Measurements from ENCODE around the gene CREB3L1.
A peak's percentile ranks its signal among the peaks of the same experiment; 100 is the strongest.

Gene CREB3L1, protein sequence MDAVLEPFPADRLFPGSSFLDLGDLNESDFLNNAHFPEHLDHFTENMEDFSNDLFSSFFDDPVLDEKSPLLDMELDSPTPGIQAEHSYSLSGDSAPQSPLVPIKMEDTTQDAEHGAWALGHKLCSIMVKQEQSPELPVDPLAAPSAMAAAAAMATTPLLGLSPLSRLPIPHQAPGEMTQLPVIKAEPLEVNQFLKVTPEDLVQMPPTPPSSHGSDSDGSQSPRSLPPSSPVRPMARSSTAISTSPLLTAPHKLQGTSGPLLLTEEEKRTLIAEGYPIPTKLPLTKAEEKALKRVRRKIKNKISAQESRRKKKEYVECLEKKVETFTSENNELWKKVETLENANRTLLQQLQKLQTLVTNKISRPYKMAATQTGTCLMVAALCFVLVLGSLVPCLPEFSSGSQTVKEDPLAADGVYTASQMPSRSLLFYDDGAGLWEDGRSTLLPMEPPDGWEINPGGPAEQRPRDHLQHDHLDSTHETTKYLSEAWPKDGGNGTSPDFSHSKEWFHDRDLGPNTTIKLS

DNA sequence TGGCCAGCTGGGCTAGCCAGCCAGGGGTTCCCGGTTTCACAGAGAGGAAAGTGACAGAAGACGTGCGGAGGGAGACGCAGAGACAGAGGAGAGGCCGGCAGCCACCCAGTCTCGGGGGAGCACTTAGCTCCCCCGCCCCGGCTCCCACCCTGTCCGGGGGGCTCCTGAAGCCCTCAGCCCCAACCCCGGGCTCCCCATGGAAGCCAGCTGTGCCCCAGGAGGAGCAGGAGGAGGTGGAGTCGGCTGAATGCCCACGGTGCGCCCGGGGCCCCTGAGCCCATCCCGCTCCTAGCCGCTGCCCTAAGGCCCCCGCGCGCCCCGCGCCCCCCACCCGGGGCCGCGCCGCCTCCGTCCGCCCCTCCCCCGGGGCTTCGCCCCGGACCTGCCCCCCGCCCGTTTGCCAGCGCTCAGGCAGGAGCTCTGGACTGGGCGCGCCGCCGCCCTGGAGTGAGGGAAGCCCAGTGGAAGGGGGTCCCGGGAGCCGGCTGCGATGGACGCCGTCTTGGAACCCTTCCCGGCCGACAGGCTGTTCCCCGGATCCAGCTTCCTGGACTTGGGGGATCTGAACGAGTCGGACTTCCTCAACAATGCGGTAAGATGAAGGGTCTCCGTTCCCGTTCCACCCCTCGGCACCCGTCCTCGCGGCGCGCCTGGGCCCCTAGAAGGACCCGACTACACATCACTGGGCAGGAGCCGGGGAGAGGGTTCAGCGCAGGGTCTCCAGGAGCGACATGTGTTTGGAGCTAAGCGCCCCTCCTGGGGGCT lies at the start of gene CREB3L1:
Gene CREB3L1 (plus strand): TSS at position 41 of the 765 bp plus-strand sequence. CDS start 450 bp downstream, at position 491.
- DNase-seq = peak in 1 of 2 experiments; percentile 48

DNA sequence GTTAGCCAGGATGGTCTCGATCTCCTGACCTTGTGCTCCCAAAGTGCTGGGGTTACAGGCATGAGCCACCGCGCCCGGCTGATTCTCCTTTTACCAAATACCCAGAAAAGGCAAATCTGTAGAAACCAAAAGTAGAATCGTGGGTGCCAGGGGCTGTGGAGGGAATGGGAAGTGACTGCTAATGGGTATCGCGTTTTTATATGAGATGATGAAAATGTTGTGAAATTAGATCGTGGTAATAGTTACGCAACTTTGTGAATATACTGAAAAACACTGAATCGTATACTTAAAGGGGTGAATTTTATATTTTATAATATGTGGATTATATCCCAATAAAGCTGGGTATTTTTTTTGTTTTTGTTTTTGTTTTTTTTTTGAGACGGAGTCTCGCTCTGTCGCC lies 48.2 kb upstream of the CREB3L1 start:
- no peak for DNase-seq

DNA sequence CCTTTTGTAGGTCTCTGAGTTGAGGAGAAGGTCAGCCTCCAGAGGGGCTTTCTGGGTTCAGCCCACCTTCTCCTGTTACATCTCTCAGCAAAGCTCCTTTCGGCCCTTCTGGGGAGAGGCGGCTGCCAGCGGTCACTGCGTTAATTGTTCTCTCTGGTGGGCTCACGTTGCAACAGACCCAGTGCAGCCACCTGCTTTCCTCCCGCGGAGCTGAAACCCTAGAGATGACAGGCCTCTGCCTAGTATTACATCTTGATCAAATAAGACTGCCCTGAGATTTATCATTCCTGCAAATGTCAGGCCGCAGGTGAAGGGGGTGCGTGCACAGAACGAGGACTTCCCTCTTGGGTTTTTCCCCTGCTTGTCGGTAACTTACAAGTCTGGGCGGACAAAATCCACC lies 43.2 kb upstream of the CREB3L1 start:
- peak in 1 of 2 experiments; percentile 57 for DNase-seq

DNA sequence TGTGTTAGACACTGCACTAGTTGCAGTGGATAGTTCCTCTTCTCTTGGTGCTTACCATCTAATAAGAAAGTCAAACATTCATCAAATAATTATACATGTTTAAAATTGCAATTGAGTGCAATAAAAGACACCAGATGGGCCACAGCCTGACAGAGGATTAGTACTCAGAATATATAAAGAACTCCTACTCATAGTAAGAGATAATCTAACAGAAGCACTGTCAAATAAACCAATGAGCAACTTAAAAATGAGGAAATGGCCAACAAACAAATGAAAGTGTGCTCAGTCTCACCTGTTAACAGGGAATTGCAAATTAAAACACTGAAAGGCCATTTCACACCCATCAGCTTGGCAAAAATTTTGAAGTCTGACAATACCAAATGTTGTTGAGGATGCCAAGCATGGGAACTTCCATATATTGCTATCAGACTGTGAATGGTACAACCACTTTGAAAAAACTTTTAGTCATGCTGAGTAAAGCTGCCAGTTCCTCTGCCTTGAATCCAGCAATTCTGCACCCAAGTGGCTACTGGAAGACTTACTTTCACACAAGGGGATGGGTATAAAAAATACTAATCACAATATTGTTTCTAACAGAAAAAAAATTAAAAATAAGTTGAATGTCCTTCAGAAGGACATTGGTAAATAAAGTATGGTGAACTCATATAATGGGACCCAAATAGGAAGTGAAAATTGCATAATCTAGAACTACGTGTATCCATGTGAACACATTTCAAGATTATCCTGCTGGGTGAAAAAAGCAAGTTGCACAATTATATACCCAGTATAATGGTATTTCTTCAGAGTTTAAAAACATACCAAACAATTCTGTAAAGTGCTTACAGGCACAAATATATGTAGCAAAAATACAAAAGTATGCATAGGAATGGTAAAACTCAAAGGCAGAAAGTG lies 41.4 kb upstream of the CREB3L1 start:
- no peak for DNase-seq

DNA sequence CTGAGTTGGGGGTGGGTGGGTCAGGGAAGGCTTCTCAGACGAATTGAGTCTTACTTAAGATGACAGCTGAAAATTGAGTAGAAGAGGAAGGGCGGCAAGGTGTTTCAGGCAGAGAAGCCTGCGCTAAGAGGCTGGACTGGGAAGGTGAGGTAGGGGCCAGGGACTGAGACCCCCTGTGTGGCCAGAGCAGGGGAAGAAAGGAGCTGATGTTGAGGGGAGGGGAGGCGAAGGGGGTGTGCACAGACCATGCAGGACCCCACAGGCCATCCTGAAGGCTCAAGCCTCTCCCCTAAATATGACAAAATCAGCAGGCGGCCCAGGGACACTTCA lies 40.6 kb upstream of the CREB3L1 start:
- DNase-seq = no peak

DNA sequence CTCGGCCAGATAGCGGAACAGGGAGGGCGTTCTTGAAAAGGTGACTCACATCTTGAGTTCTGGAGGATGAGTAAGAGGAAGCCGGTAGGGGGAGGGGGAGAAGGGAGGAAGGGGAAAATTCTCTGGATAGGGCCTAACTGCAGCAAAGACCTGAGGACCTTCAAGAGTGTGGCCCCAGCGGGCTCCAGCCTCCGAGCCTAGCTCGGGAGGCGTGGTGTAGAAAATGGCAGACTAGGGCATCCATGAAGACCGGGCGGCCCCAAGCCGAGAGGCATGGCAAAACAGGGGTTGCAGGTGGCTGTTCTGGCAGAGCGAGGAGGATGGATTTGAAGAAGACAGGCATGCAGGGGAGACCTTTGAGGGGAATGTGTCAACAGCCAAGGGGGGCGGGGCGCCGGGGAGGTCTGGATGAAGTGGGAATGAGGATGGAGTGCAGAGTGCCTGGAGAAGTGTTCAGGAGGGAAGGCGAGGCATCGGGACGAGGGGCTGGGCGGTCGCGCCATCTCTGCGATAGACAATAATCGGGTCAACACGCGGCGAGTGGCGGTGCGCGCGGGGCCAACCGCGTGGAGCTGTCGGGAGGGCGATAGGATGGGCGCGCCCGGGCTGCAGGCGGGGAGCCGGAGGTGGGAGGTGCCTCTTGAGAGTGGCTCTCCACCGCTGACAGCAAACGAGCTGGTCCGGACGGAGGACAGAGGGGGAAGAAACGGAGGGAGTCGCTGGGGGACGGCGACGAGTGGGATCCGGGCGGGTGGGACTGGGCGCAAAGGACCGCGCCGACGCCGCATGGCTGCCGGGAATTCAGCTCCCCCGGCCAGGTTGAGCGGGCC lies 40.0 kb upstream of the CREB3L1 start:
- peak in 1 of 2 experiments; percentile 37 for DNase-seq

DNA sequence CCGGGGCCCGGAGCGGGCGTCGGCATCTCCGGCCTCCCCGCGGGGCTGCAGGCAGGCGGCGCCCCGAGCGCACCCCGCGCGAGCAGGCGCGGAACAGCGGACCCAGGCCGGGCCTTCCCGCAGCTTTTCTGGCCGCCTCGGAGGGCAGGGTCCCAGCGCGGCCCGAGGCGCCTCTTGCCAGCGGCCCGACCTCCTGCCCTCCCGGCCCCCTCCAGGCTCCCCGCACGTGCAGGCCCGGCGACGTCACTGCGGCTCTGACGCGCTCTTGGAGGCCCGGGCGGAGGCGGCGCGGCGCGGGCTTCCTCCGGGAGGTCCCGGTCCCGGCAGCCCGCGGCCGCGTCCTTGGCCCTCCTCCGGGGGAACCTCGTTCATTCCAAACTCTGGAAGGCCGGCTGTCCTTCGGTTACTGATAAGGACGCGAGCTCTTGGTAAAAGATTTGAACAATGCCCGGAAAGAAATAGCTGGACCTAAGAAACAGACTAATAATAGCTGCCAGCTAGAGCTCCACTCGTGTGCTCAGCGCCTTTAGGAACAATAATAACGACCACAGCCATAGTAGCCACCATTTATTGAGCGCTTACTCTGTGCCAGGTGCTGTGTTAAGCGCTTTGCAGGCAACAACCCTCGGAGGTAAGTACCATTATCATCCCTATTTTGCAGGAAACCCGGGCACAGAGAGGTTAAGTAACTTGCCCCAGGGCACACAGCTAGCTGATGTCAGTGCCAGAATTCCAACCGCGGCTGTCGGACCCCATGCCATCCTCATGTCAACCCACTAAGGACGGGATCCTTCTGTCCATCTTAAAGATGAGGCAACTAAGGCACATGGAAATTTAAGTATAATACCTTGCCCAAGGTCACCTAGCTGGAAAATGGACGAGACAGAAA lies 39.1 kb upstream of the CREB3L1 start:
- peak in 1 of 2 experiments; percentile 35 for DNase-seq

DNA sequence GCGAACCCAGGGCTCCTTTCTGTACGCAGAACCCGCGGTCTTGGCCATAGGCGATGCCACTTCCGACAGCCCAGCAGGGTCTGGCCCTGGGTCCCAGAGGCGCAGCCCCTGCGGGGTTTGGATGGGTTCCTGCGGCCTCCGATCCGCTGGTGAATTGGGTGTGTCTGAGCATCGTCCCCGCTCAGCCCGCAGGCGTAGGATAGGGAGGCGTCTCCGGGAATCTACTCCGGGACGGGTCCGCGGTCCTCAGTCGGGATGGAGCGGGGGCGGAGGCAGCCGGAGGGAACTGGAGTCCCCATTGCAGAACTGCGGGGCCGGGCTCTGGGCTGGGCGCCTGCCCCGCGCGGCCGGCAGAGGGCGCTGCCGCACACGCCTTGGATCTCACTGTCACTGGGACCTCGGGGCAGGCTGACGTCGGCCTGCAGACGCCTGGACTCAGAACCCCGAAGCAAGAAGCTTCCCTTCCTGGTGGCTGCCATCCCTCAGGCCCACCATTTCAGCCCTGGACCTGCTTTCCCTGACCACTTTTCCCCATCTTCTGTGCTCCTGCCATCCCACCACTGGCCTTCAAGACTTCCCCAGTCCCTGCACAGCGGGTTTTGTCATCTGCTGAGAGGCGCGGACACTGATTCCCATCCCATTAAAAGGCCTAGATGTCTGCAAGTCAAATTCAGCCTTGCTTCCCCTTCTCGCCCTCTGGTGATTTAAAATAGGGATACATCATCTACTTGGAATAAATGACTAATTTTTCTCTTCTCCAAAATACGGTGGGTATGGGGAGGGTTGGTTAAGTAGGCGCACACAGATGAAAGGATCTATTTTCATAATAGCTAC lies 38.3 kb upstream of the CREB3L1 start:
- DNase-seq = peak; percentile 28 to 79

DNA sequence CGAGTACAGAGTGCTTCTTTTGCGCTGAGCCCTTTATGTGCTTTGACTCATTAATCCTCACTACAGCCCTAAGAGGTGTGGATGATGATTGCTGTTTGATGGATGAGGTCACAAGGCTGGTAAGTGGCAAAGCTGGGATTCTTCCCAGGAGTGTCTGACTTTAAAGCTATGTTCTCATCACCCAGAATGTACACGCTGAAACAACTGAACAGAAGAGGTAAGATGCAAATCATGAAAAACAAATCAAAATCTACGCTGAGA lies 37.7 kb upstream of the CREB3L1 start:
- no peak for DNase-seq

DNA sequence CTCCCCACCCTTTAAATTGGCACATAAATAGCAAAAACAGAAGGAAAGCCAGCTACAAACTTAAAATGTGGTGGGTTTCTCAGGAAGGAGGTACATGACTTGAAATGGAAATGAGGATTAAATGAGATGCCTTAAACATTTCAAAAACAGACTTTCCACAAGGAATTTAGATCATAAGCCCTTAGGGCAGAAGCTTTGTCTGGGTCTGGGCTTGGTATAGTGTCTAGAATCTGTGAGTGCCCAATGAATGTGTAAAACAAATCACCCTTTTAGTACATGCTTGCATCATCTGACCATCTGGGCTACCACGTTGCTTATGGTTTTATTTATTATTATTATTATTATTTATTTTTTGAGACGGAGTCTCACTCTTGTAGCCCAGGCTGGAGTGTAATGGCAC lies 37.1 kb upstream of the CREB3L1 start:
- no peak for DNase-seq

DNA sequence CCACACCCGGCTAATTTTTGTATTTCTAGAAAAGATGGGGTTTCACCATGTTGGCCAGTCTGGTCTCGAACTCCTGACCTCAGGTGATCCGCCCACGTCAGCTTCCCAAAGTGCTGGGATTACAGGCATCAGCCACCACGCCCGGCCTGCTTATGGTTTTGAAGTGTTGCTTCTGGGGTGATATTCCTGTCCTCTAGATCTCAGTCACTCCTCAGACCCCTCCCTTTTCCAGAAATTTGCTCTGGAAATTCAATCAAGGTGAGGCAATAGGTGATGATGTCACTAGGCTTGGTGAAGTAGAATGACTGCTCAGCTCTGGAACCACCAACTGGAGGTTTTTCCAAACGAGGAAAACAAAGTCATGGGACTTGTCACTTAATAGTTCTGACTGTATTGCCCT lies 36.6 kb upstream of the CREB3L1 start:
- DNase-seq = no peak

DNA sequence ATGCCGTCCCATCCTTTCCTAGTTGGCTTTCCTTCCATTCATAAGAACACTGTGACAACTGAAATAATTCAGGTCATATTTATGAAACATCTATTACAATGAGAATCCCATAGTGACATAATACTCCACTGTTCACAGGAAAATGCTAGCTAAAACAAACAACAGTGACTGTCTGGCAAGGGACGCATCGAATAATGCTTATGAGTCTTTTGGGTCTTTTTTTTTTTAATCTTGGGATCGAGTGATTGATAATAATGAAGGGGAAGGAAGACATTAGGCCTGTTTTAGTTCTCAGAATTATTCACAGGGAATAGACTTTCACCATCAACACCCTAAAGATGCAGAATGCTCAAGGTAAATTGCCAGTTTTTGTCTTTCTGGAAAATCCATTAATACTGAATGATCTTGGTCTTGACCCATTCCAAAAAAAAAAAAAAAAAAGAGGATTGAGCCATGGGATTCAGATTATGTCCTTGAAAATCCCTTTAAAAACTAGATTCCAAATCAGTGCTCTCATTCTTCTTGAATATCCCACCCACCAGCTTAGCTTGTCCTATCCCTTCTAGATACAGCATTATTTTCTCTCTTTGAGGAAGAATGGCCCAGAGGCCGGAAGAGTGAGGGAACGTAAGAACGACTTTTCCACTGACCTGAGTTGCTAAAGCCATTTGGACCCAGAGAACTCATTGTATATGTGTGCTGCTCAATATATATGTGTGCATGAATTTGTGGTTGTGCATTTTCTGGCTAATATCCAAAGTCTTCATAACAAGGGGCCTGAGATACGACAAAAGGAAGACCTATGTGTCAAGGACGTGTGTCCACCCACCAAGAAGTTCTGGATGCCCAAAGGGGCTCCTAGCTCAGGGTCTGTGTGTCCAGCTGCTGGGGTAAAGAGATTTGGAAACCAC lies 35.2 kb upstream of the CREB3L1 start:
- no peak for DNase-seq

DNA sequence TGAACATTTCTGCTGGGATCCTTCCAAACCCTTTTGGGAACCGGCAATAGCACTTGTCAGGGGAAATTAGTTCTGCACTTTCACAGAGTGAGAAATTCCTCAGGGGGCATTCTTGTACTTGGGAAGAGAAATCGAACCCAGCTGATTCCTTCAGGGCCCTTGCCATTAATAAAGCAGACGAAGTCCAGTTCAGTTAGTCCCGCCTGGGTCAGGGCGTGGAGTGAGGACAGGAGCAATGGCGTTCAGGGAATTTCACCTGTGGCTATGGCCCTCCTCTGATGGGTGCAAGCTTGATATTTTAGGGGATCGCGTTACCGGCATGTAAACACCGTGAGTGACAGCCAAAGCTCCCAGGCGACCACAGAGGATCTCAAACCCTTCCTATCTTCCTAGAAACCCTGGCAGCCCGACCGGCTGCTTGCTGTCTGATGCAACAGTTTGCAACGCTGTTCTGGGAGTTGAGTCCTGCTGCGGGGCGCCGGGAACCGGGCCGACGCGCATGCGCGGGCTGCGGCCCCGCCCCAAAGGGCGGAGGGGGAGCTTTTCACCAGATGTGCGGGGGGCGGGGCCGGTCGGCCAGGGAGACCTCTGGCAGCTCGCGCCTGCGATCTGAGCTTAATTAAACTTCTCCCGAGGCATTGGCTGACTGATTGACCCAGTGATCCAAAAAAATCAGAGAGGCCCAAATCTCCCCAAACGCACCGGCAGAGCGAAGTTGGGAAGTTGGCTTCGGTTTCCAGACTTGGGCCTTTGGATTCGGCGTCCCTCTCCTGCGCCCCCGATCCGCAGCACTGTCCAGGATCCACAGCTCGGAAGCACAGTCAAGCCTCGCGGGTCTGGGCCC lies 34.3 kb upstream of the CREB3L1 start:
- peak; percentile 60 to 86 for DNase-seq

DNA sequence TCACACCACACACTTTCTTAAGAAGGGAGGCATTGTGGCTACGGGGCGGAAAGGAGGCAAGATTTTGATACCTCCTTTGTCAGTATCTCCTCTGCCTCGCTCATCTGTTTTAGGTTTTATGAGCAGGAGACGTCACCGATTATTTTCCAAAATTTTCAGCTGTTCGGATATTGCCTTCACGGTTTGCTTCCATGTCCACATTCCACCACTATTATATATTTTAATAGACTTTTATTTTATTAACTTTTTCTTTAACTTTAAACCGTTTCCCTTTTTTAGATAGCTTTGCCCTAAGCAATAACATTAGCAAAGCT lies 33.7 kb upstream of the CREB3L1 start:
- DNase-seq = no peak

DNA sequence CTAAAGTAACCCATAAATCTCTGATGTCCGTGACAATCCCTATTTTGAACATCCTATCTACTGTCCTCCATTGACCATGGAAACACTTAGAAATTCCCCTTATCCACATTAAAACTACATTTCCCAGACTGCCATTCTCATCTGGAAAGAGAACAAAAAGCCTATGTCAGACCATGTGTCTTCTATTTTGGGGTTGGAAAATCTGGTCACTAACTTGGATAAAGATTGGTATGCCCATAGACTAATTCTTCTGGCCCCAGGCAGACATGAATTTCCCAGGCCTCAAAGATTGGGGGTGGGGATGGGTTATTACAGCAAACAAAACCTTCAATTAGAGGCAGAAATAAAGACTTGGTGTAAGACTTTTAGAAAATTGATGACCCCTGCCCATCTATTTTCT lies 30.9 kb upstream of the CREB3L1 start:
- no peak for DNase-seq

DNA sequence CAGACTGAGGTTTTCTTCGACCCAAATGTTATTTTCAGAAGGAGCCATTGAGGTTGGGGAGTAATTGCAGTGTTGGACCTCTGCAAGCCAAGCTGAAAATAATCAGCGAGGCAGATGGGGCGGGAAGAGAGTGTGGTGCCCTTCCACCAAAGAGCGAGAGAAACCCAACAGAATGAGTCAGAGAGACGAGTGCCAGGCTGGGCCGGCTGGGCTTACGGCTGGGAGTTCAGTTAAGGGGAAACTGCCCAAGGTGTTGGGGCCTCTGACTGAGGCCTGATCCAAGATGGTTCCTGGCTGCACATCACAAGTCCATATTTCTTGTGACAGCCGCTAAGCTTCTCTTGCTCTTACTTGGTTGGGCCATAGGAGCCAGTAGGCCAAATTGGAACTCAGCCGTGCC lies 30.4 kb upstream of the CREB3L1 start:
- DNase-seq = no peak

DNA sequence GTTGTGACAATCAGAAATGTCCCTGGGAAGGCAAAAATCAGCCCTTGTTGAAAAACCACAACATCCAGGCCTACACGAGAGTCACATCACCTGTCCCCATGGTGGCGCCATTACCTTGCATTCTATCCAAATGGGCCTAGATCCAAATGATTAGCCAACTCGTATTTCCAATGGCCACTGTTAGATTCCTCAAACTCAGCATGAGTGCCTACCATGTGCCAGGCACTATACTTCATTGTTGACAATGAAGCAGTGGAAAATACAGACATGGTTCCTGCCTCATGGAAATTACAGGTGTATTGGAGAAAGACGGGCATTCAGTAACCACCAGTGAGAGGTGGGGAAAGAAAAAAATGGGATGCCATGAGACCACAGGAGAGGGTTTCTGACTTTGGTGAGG lies 29.8 kb upstream of the CREB3L1 start:
- peak in 1 of 2 experiments; percentile 56 for DNase-seq
